Astrocyte (in vitro differentiated cells and primary cell): ENCODE data around the gene PRPS1.

ENCODE experiments used
- EZH2 ChIP-seq: IDR thresholded peaks from 2 replicates; pipeline ENCODE4 v1.6.1; 2012; ENCODE audit warnings: mild to moderate bottlenecking, low read length, inconsistent platforms; ENCODE audit not compliant: insufficient read depth
- TF ChIP-seq, protein P1 (sequence below): IDR thresholded peaks from 2 replicates; pipeline ENCODE4 v1.5.1; 2011; ENCODE audit warnings: low read depth, mild to moderate bottlenecking, inconsistent platforms, low read length, moderate library complexity; ENCODE audit not compliant: insufficient read depth

DNA sequence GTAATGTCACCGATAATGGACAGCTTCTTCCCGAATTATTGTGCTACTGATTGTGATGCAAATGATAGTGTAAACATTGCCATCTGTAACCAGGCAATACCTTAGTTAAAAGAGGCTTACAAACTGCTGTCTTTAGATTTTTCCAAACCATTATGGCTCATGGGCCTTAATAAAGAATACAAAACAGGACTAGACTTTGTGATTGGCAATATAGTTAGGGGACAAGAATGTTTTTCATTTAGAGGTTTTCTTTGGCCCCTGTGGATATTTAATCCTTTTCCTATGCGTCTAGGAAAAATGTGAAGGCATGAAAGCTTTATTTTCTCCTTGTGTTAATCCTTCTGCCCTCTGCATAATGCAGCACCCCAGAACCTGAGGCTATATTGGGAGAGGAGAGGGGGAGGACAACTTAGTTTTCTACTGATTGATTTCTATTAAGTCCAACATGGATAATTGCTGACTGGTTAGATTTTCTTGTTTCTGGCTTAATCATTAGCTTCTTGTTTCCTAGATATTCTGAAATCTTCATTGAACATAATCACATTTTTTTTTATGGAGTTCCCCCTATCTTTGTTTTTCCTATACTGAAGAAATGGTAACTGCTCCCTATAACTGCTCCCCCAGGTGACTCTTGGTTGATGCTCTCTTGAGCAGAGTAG lies 1.9 kb downstream of the PRPS1 start:
- TF ChIP-seq, protein P1, sequence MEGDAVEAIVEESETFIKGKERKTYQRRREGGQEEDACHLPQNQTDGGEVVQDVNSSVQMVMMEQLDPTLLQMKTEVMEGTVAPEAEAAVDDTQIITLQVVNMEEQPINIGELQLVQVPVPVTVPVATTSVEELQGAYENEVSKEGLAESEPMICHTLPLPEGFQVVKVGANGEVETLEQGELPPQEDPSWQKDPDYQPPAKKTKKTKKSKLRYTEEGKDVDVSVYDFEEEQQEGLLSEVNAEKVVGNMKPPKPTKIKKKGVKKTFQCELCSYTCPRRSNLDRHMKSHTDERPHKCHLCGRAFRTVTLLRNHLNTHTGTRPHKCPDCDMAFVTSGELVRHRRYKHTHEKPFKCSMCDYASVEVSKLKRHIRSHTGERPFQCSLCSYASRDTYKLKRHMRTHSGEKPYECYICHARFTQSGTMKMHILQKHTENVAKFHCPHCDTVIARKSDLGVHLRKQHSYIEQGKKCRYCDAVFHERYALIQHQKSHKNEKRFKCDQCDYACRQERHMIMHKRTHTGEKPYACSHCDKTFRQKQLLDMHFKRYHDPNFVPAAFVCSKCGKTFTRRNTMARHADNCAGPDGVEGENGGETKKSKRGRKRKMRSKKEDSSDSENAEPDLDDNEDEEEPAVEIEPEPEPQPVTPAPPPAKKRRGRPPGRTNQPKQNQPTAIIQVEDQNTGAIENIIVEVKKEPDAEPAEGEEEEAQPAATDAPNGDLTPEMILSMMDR, result no peak
- no peak for TF ChIP-seq EZH2
